ENCODE data around the gene GDF10.

- TF ChIP-seq CTCF (IDR thresholded peaks at IDR 0.05), result no peak
- TF ChIP-seq POLR2A (IDR thresholded peaks at IDR 0.05), result no peak
These were observed 40.5 kb upstream of the GDF10 start for GRCh38 chr10:47259466-47259865.

All from lower leg skin (tissue), 3 donors.